GM20000 (cell line): ENCODE data around the gene XRCC4.

ENCODE experiments used
- DNase-seq: peaks from one replicate; pipeline ENCODE4 v3.0.0; 2012; ENCODE audit warnings: low spot score
- TF ChIP-seq, protein P1 (sequence below): IDR thresholded peaks from 2 replicates; pipeline ENCODE4 v1.5.1; 2012; ENCODE audit warnings: mild to moderate bottlenecking, control low read depth; ENCODE audit errors: extremely low read depth, missing control alignments

Gene XRCC4

DNA sequence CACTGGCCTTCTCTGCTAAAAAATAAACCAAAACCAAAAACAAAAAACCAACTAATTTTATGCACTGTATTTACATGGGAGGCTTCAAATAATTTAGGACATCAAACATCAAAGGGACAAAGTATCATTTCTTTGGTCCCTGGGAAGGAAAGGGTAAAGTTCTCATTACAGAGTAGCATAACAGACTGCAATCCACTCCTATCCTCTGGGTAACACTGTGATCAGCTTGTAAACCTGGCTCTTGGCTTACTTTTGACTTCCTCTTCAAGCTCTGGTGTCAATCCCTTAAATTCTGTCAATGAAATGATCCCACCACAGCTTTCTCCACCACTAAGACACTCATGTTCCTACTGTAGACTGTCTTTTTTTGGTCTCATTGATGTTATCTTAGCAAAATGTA, 324.4 kb downstream of the XRCC4 start:
- no peak for DNase-seq
- TF ChIP-seq, protein P1, sequence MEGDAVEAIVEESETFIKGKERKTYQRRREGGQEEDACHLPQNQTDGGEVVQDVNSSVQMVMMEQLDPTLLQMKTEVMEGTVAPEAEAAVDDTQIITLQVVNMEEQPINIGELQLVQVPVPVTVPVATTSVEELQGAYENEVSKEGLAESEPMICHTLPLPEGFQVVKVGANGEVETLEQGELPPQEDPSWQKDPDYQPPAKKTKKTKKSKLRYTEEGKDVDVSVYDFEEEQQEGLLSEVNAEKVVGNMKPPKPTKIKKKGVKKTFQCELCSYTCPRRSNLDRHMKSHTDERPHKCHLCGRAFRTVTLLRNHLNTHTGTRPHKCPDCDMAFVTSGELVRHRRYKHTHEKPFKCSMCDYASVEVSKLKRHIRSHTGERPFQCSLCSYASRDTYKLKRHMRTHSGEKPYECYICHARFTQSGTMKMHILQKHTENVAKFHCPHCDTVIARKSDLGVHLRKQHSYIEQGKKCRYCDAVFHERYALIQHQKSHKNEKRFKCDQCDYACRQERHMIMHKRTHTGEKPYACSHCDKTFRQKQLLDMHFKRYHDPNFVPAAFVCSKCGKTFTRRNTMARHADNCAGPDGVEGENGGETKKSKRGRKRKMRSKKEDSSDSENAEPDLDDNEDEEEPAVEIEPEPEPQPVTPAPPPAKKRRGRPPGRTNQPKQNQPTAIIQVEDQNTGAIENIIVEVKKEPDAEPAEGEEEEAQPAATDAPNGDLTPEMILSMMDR: no peak
